Stimulated activated CD8-positive, alpha-beta memory T cell treated with anti-CD3 and anti-CD28 coated beads, Interleukin-7, amount 100 ng/mL, for 24 hours (primary cell): ENCODE measurements around the gene AHRR.

Experiments used
- DNase-seq: peaks from one replicate; pipeline ENCODE4 v3.0.0-alpha.2; 2020; ENCODE audit warnings: low read depth

The AHRR gene

GRCh38 chr5:415928-416635 lies 94.6 kb downstream of the AHRR start:
- DNase-seq, result no peak

DNA sequence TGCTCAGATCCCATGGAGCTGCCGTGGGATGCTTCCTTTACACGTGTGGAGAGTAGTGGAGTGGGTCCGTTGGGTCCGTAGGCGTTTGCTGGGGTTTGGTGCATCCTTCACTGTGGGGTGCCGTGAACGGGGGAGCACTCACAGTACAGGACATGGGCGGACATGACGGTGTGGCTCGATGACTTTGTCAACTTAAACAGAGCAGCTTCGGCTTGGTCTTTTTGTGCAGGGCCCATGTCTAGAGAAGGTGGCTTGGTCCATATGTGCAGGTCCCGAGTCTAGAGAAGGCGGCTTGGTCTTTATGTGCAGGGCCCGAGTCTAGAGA lies 95.1 kb downstream of the AHRR start:
- no peak for DNase-seq

GRCh38 chr5:417301-418161 lies 96.0 kb downstream of the AHRR start:
- DNase-seq, result no peak

- DNase-seq, result no peak
These were observed 96.9 kb downstream of the AHRR start for GRCh38 chr5:418162-419121.

GRCh38 chr5:419970-420369 lies 98.5 kb downstream of the AHRR start:
- no peak for DNase-seq

GRCh38 chr5:420632-421286 lies 99.2 kb downstream of the AHRR start:
- DNase-seq, result no peak

DNA sequence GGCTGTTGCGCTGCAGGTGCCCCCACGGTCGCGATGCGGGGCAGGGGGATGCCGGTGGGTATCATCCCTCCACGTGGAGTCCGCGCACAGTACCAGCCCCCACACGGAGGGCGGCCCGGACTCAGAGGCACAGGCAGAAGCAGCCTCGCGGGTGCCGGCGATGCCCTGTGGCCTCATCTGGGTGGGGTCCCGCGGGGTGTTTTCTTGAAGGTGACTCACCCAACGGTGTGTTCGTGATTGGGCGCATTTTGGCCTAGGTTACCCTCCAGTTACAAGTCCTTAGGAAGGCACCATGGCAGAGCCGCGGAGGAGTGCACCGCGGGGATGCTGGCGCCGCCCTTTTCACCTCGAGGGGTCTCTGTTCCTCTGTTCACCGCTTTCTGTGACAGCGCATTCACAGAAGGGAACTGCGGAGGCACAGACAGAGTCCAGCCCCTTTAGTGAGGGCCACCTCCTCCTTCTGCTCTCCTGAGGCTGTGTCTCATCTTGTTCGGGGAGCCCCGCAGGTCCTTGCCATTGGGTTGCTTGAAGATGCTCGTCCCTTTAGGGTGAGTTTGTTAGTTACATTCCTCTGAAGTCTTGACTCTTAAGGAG lies 99.9 kb downstream of the AHRR start:
- DNase-seq, result no peak

DNA sequence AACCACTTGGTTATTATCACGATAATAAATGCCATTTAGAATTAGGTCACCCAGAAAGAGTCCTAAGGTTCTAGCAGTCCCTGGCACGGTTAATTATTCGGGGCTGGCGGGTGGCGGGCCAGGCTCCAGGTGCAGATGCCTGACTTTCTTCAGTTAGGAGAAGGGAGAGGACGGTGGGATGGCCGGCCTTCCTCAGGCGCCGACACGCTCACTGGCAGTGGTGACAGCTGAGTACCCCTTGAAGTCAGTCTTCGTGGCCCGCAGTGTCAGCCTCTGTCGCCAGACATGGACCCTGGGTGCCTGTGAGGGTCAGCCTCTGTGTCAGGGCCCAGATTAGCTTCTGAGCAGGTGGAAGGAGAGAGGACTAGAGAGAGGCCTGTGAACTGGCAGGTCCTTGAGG lies 100.4 kb downstream of the AHRR start:
- DNase-seq, result no peak

DNA sequence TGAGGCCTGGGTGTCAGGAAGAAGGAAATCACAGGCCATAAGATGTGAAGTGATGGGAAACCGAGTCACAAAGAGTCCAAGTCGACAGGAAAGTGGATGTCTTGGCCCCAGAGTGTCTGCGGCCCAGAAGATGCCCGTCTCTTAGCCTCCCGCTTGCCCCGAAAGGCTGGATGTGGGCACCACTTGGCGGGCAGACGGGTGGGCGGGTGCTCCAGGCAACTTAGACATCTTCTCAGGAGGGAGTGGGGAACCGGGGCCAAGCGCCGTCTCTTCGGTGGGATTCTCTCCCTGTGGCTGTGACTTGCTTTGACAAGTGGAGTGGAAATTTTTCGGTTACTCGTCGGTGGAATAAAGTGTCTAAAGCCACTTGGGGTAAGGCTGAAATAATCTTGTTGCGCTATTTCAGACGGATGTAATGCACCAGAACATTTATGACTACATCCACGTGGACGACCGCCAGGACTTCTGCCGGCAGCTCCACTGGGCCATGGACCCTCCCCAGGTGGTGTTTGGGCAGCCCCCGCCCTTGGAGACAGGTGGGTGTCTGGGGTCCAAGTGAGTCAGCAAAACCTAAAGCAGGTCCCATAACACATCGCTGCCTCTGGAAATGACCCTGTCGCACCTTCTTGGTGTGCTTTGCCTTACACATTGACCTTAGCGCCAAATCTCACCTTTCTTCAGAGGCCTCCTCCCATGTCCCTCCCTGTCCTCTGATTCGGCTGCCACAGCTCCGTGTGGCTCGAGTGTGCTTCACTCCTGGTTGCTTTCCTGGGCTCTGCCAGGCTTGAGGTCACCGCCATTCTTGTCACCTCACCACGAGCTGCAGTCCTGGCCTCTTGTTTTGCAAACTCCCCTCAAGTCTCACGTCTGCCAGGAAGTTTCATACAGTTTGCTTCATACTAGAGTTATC lies 101.1 kb downstream of the AHRR start:
- no peak for DNase-seq

GRCh38 chr5:423233-423565 lies 101.7 kb downstream of the AHRR start:
- no peak for DNase-seq

DNA sequence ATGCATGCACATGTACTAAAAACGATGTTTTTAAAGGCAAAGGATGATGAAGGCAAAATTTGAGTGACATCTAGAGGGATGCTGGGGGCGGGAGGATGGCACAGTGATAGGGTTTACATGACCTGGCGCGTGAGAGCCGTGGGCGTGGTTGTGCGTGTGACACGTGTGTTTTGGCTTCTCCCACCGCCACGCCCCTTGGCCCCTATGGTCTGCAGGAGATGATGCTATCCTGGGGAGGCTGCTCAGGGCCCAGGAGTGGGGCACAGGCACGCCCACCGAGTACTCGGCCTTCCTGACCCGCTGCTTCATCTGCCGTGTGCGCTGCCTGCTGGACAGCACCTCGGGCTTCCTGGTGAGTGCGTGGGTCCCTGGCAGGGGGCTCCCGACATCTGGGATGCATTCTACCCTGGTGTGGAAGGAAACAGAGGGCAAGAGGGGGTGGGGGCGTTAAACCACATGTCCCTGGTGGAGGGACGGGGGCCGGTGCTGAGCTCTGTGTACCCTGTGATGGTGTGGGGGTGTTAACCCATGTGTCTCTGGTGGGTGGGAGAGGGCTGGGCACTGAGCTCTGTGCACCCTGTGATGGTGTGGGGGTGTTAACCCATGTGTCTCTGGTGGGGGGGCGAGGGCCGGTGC lies 102.2 kb downstream of the AHRR start:
- no peak for DNase-seq

DNA sequence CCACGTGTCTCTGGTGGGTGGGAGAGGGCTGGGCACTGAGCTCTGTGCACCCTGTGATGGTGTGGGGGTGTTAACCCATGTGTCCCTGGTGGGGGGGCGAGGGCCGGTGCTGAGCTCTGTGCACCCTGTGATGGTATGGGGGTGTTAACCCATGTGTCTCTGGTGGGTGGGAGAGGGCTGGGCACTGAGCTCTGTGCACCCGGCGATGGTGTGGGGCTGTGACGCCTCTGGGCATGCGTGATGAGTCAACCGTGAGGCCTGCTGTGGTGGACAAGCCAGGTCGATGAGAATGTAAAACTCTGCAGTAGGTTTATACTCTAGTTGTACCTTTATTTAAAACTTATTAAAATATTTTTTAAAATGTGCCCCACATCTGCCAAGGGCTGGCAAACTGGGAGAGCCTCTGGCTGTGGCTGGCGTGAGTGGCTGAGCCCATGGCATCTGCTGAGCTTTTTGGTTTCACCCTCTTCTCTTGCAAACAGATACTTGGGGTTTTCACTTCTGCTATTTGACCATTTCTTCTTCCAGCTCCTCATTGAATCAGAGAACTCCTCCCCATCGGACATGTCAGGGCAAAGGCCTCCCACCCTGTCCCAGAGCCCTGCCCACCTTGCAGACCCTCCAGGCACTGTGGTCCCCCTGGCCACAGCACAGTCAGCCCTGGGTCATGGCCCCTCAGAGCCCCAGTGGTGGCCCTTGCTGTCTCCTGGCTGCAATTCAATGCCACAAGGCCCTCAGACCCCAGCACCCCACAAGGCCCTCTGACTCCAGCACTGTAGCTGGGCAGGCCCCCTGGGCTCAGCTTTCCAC lies 103.0 kb downstream of the AHRR start:
- DNase-seq, result no peak

DNA sequence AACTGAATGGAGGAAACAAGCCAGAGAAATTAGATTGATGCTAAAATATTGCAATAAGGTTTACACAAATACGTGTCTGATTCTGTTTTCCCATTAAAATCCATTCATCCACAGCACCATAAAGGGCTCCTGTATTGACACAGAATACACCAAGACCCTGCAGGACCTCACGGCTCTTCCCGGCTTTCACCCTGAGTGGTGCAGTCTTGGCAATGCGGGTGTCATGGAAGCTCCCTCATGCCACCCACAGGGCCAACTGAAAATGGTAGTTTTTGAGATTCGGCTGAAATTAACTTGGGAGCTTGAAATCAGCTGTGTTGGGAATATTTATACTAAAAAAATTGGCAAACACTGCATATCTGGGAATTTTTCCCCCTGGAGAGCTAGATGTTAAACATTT lies 104.2 kb downstream of the AHRR start:
- DNase-seq, result no peak

- DNase-seq, result no peak
These were observed 105.0 kb downstream of the AHRR start for GRCh38 chr5:426392-426976.

DNA sequence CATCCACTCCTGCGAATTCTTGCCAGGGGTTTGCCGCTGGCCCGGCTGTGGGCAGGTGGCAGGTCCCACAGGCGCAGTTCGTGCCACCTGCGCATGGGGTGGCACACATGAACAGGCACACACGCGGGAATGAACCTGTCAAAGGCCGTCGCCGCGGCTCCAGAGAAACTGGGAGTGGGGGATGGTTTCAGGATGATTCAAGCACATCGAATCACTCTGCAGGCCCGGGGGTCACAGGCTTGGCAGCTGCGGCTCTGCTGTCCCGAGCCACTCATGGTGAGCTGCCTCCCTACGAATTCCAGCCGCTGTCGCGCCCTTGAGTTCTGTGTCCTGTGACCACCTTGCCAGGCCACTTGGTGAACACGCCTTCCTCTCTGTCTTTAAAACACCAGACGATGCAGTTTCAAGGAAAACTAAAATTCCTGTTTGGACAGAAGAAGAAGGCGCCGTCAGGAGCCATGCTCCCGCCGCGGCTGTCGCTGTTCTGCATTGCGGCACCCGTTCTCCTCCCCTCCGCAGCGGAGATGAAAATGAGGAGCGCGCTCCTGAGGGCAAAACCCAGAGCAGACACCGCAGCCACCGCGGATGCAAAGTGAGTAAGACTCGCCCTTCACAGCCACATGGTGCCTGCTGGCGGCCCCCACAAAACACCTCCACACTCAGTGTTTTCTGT lies 106.0 kb downstream of the AHRR start:
- DNase-seq, result no peak

DNA sequence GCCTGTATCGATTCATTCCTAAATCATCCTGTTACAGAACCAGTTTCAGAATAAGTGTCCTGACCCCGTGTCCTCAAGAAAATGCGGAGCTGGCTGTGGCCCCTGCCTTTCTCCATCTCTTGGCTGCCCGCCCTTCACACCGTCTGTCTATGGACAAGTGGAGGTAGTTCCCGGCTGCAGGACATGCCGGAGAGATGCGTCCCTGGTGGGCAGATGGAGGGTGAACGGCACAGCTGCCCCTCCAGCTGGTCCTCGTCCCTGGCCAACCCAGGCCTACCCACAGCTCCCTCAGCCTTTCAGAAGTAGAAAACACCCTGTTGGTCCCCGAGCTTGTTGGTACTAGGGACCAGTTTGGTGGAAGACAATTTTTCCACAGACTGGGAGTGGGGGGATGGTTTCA lies 106.7 kb downstream of the AHRR start:
- DNase-seq, result no peak

DNA sequence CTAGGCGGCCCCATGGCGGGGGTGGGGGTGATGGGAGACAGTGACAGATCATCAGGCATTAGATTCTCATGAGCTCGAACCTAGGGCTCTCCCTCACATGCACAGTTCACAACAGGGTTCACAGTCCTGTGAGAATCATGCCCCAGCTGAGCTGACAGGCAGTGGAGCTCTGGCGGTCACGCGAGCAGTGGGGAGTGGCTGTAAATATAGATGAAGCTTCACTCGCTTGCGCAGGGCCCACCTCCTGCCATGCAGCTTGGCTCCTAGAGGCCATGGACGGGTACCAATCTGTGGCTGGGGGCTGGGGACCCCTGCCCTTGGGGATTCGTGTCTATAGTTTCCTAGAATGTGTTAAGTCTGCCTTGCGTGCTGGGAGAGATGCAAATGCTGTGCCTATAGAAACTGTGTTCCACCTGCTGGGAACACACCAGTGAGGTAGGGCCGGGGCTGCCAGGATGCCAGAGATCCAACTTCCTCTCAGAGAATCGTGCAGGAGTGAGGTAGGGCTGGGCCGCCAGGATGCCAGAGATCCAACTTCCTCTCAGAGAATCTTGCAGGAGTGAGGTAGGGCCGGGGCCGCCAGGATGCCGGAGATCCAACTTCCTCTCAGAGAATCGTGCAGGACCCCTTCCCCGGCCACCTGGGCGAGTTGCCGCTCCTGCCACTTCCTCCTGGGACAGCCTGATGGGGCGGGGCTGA lies 107.4 kb downstream of the AHRR start:
- no peak for DNase-seq
